ENCODE measurements around the gene SDC4.

- no peak for TF ChIP-seq POLR2A (IDR thresholded peaks at IDR 0.05)
- no peak for TF ChIP-seq POLR2AphosphoS5 (IDR thresholded peaks at IDR 0.05)
- no peak for TF ChIP-seq CTCF (IDR thresholded peaks at IDR 0.05)
These were observed 29.3 kb downstream of the SDC4 start for GRCh38 chr20:45318948-45319347.
